ENCODE data around the gene SH3D19.
"Not testable (repeated sequence)": the region's sequence is repeated elsewhere in the genome, so short reads cannot be mapped to it uniquely, and the experiment has no call there.

The SH3D19 gene

GRCh38 chr4:151291485-151291884, 33.9 kb downstream of the SH3D19 start:
- H3K4me3 ChIP-seq (ENCODE audit: low read depth, low read length): no peak overlapping the region
- in situ Hi-C loops (cut with HindIII; ENCODE audit: low sequenced_read_pairs): no loop called here

GRCh38 chr4:151287409-151287808, 38.0 kb downstream of the SH3D19 start:
- H3K4me3 ChIP-seq (ENCODE audit: low read depth, low read length): no peak overlapping the region
- DNase-seq (ENCODE audit: low read depth, low spot score): no peak
- TF ChIP-seq CTCF (IDR thresholded peaks at IDR 0.05; ENCODE audit: low read depth, low read length): no peak
- in situ Hi-C loops (cut with HindIII; ENCODE audit: low sequenced_read_pairs): no loop called here

More at GRCh38 chr4:151291485-151291884, 33.9 kb downstream of the SH3D19 start:
- no peak for TF ChIP-seq CTCF (IDR thresholded peaks at IDR 0.05; ENCODE audit: low read depth, low read length)
- DNase-seq (ENCODE audit: low read depth, low spot score): no peak

- in situ Hi-C loops (cut with HindIII; ENCODE audit: low sequenced_read_pairs): no loop called here
- H3K4me3 ChIP-seq (ENCODE audit: low read depth, low read length): no peak overlapping the region
- no peak for DNase-seq (ENCODE audit: low read depth, low spot score)
- no peak for TF ChIP-seq CTCF (IDR thresholded peaks at IDR 0.05; ENCODE audit: low read depth, low read length)
Observed at GRCh38 chr4:151284534-151285245, 40.7 kb downstream of the SH3D19 start.

GRCh38 chr4:151276787-151277562, 48.4 kb downstream of the SH3D19 start, which contains the start of gene PRSS48:
Gene PRSS48 (plus strand): TSS chr4:151277161. CDS start chr4:151277173, 12 bp downstream.
- no peak within 1 kb of the TSS for H3K4me3 ChIP-seq (ENCODE audit: low read depth, low read length)
- in situ Hi-C loops (cut with HindIII; ENCODE audit: low sequenced_read_pairs): no loop called here
- DNase-seq (ENCODE audit: low read depth, low spot score): peak; percentile 48
- peak; percentile 85 for TF ChIP-seq CTCF (IDR thresholded peaks at IDR 0.05; ENCODE audit: low read depth, low read length)

- H3K4me3 ChIP-seq (ENCODE audit: low read depth, low read length); in situ Hi-C loops (cut with HindIII; ENCODE audit: low sequenced_read_pairs); DNase-seq (ENCODE audit: low read depth, low spot score): not testable (repeated sequence)
Observed at GRCh38 chr4:151268905-151269304, 56.5 kb downstream of the SH3D19 start.

- in situ Hi-C loops (cut with HindIII; ENCODE audit: low sequenced_read_pairs): no loop called here
- TF ChIP-seq CTCF (IDR thresholded peaks at IDR 0.05; ENCODE audit: low read depth, low read length): no peak
- DNase-seq (ENCODE audit: low read depth, low spot score): no peak
- H3K4me3 ChIP-seq (ENCODE audit: low read depth, low read length): no peak overlapping the region
Observed at GRCh38 chr4:151267822-151268535, 57.4 kb downstream of the SH3D19 start.
